Trophoblast cell (in vitro differentiated cells and primary cell): ENCODE data around the gene MAP4K3. TPM values are rescaled to one million over a fixed set of nuclear protein-coding genes. Genes with fewer than 3 reads are reported as not detected.

Source experiments
- DNase-seq, 2 donors: peaks; one replicate each; pipeline ENCODE4 v3.0.0-alpha.2; 2016
- H2AFZ ChIP-seq: 2 replicates; pipeline ENCODE4 v1.6.1; 2013; ENCODE audit warnings: low read length, moderate library complexity, mild to moderate bottlenecking; ENCODE audit not compliant: insufficient read depth, poor library complexity
- H2AK5ac ChIP-seq: 2 replicates; pipeline ENCODE4 v1.6.1; 2013; ENCODE audit warnings: mild to moderate bottlenecking, low read length
- H2BK120ac ChIP-seq: 2 replicates; pipeline ENCODE4 v1.6.1; 2013; ENCODE audit warnings: low read length, mild to moderate bottlenecking, moderate library complexity; ENCODE audit not compliant: insufficient read depth, poor library complexity
- H2BK12ac ChIP-seq: 2 replicates; pipeline ENCODE4 v1.6.1; 2013; ENCODE audit warnings: mild to moderate bottlenecking, low read length, moderate library complexity
- H2BK5ac ChIP-seq: 2 replicates; pipeline ENCODE4 v1.6.1; 2013; ENCODE audit warnings: low read length, low read depth, moderate library complexity, mild to moderate bottlenecking; ENCODE audit not compliant: poor library complexity
- H3K14ac ChIP-seq: 2 replicates; pipeline ENCODE4 v1.6.1; 2013; ENCODE audit warnings: mild to moderate bottlenecking, low read length
- H3K18ac ChIP-seq: 2 replicates; pipeline ENCODE4 v1.6.1; 2013; ENCODE audit warnings: mild to moderate bottlenecking, low read length
- H3K23ac ChIP-seq: 2 replicates; pipeline ENCODE4 v1.6.1; 2013; ENCODE audit warnings: low read length
- H3K27ac ChIP-seq: 2 replicates; pipeline ENCODE4 v1.5.1; 2013; ENCODE audit warnings: low read depth, mild to moderate bottlenecking, inconsistent platforms, low read length, moderate library complexity
- H3K27me3 ChIP-seq: 2 replicates; pipeline ENCODE4 v1.6.1; 2013; ENCODE audit warnings: inconsistent platforms, mild to moderate bottlenecking, low read length, moderate library complexity; ENCODE audit not compliant: insufficient read depth
- H3K36me3 ChIP-seq, 2 experiments: 1 replicate in 1 of 2; 2 replicates in 1 of 2; pipeline ENCODE4 v1.6.1; 2013; ENCODE audit warnings: low read length in 2 of 2, mild to moderate bottlenecking in 2 of 2, moderate library complexity in 1 of 2; ENCODE audit not compliant: insufficient read depth in 2 of 2, control insufficient read depth in 1 of 2
- H3K4ac ChIP-seq: 2 replicates; pipeline ENCODE4 v1.6.1; 2013; ENCODE audit warnings: low read depth, mild to moderate bottlenecking, low read length, moderate library complexity
- H3K4me1 ChIP-seq, 2 experiments: 1 replicate in 1 of 2; 2 replicates in 1 of 2; pipeline ENCODE4 v1.6.1; 2013; ENCODE audit warnings: low read length in 2 of 2, mild to moderate bottlenecking in 2 of 2, moderate library complexity in 1 of 2; ENCODE audit not compliant: insufficient read depth in 2 of 2, control insufficient read depth in 1 of 2
- H3K4me2 ChIP-seq: 2 replicates; pipeline ENCODE4 v1.6.1; 2013; ENCODE audit warnings: inconsistent platforms, mild to moderate bottlenecking, low read length, moderate library complexity
- H3K4me3 ChIP-seq: 2 replicates; pipeline ENCODE4 v1.5.1; 2013; ENCODE audit warnings: mild to moderate bottlenecking, low read depth, low read length, inconsistent platforms
- H3K79me1 ChIP-seq: one replicate; pipeline ENCODE4 v1.6.1; 2013; ENCODE audit warnings: low read length
- H3K79me2 ChIP-seq: 2 replicates; pipeline ENCODE4 v1.6.1; 2013; ENCODE audit warnings: low read length, mild to moderate bottlenecking; ENCODE audit not compliant: control insufficient read depth, insufficient read depth, poor library complexity
- H3K9ac ChIP-seq: 2 replicates; pipeline ENCODE4 v1.6.1; 2013; ENCODE audit warnings: mild to moderate bottlenecking, low read length
- H3K9me3 ChIP-seq: 2 replicates; pipeline ENCODE4 v1.6.1; 2013; ENCODE audit warnings: low read depth, mild to moderate bottlenecking, control low read depth, inconsistent platforms, low read length; ENCODE audit not compliant: insufficient read depth
- H4K12ac ChIP-seq: 2 replicates; pipeline ENCODE4 v1.6.1; 2013; ENCODE audit warnings: low read depth, mild to moderate bottlenecking, low read length, moderate library complexity
- H4K8ac ChIP-seq: 2 replicates; pipeline ENCODE4 v1.6.1; 2013; ENCODE audit warnings: low read depth, mild to moderate bottlenecking, low read length, moderate library complexity
- H4K91ac ChIP-seq: one replicate; pipeline ENCODE4 v1.6.1; 2013; ENCODE audit warnings: low read depth, mild to moderate bottlenecking, low read length, moderate library complexity
- WGBS: extraction: QIAGEN DNeasy Blood & Tissue Kit; methylation state at CpG from one replicate; pipeline ENCODE4 v1.1.7; 2013; ENCODE audit warnings: missing lambda C conversion rate; ENCODE audit not compliant: insufficient read length, insufficient coverage; ENCODE audit errors: extremely low coverage; 5-methylcytosine and 5-hydroxymethylcytosine counted together
- polyA plus RNA-seq: library from polyadenylated mRNA; stranded (reverse); fragments of 200-250 nt; gene quantifications from 2 replicates; pipeline ENCODE4 v1.2.3, GENCODE V29; 2013

MAP4K3 gene
- polyA plus RNA-seq, result 24.7 and 24.8 TPM in 2 replicates

DNA sequence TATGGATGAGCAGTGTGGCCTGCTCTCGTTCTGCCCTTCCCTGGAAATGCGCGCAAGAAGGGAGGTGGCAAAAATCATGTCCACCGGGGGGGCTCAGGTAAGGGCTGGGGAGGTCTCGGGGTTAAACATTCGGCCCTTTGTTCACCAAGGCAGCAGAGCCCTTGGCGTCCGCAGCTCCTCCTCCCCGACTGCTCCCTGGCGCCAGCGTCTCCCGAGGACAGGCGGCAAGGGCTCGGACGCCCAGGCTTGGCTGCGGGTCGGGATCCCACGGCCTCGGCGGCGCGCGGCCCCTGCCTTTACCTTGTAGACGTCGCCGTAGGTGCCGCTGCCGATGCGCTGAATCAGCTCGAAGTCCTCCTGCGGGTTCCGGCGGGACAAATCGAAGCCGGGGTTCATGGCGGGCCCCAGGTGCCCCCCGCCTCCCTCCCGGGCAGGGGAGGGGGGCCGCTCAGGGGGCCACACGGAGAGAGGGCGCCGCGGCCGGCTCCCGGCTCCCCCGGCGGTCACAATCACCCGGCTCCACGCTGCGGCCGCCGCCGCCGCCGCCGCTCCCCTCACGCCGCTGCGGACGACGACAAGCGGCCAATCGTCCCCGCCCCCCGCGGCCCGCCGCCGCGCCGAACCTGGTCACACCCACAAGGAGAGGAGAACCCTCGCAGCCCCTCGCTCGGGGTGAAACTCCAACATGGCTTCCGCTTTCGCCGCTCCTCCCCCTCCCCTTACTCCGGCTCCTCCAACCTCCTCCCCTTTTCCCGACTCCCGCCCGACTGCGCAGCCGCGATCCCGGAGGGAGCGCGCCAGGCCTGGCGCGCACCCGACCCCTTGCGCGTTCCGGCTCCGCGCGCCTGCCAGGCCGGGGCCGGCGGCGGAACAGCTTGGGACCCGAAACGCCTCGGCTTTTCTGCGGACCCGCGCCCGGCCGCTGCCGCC is at the start of gene MAP4K3:
Gene MAP4K3 (minus strand): TSS at position 694 of the 930 bp plus-strand sequence. CDS start 298 bp downstream, at position 396.
- Histone ChIP-seq H2BK12ac (peak within 1 kb of the TSS; percentile 47), H3K79me2 (peaks cover 21% of the 10 kb centered on the region), H3K14ac (peak within 1 kb of the TSS; percentile 92), H3K4me1 (peaks cover 4 to 9% of the 10 kb centered on the region in 2 experiments), H4K8ac (peak within 1 kb of the TSS; percentile 79), H3K4ac (peak within 1 kb of the TSS; percentile 35), H3K27me3 (no peaks in the 10 kb centered on the region), H3K9ac (peak within 1 kb of the TSS; percentile 91), H4K12ac (peak within 1 kb of the TSS; percentile 86), H3K4me3 (peak within 1 kb of the TSS; percentile 88), H4K91ac (peak within 1 kb of the TSS; percentile 85), H2AFZ (peak within 1 kb of the TSS; percentile 89), H2BK5ac (peak within 1 kb of the TSS; percentile 95), H3K27ac (peak within 1 kb of the TSS; percentile 98), H2AK5ac (peak within 1 kb of the TSS; percentile 16), H3K4me2 (peak within 1 kb of the TSS; percentile 65), H3K23ac (no peak within 1 kb of the TSS), H3K36me3 (no peaks in the 10 kb centered on the region), H3K79me1 (peaks cover 15% of the 10 kb centered on the region), H3K9me3 (no peaks in the 10 kb centered on the region), H3K18ac (peak within 1 kb of the TSS; percentile 94), H2BK120ac (peak within 1 kb of the TSS; percentile 93)
- WGBS, result no CpG with 5 or more reads among the region's 109 CpGs
- peak; percentile 94 to 97 for DNase-seq

DNA sequence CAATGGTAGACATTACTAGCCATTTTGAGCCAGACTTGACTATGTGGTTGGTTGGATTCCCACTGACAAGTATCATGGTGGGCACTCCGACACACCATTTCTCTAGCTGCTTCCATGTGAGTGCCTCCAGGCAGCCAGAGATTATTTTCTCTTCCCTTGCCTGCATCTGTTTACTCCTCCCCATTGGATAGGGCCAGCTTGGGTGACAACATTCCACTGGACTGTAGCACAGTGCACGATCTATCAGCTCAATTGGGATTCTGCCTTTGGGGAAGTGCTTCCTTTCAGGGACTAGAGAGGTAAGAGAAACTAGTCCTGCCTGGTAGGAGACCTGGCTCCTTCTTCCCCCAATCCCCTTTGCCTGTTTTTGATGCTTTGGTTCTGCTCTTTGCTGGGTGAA is 49.0 kb upstream of the MAP4K3 start:
- Histone ChIP-seq H3K79me2 (no peaks in the 10 kb centered on the region), H3K23ac (no peak overlapping the region), H3K36me3 (no peaks in the 10 kb centered on the region), H3K27me3 (no peaks in the 10 kb centered on the region), H3K4me3 (no peak overlapping the region), H3K79me1 (peaks cover 2% of the 10 kb centered on the region), H4K8ac (peak overlapping the region; percentile 2), H4K12ac (no peak overlapping the region), H3K9ac (no peak overlapping the region), H3K27ac (peak overlapping the region; percentile 12), H3K4me1 (peaks cover 8% of the 10 kb centered on the region in 2 experiments), H2AFZ (no peak overlapping the region), H2AK5ac (no peak overlapping the region), H3K9me3 (no peaks in the 10 kb centered on the region), H2BK5ac (no peak overlapping the region), H3K4me2 (peak overlapping the region; percentile 1), H4K91ac (peak overlapping the region; percentile 92), H2BK120ac (peak overlapping the region; percentile 27), H3K14ac (no peak overlapping the region), H3K4ac (no peak overlapping the region), H2BK12ac (peak overlapping the region; percentile 77), H3K18ac (no peak overlapping the region)
- peak; percentile 11 to 57 for DNase-seq
- WGBS, result no CpG with 5 or more reads among the region's 2 CpGs

DNA sequence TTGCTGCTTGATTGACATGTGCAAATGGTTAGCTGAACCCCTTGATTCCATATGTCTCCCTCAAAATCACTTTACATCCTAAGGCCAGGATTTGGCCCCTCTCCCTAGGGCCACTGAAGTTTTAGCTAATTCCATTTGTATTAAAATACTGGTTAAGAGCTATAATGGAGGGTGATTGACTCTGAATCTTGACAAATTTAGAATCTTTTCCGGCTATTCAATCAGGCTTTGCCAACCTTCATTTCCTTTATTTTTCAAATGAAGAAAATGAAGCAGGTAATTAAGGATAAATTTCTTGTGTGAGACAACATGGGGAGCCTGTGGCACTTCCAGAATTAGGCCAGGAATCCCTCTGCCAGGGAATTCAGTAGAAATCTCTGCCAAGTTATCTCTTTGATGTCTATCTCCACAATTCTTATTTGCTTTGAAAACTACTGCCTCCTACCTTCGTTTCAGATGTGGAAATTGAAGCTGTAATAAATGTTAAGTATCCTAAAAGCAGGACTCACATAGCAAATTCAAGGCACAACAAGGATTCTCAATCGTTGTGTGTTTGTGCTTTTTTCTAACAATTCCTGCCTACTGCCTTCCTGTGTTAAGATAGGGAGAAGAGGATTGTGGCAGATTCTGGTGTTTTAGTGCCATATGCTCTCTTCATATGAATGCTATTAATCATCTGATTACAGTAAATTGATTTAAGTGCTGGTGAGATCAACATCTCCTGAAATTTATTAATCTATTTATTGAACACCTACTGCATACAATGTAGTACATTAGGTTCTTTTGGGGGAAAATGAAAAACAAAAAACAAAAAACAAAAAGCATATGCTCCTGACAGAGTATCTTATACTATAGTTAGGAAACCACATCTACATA is 47.8 kb upstream of the MAP4K3 start:
- H3K27ac ChIP-seq, result no peak overlapping the region
- no peak overlapping the region for H4K12ac ChIP-seq
- no peaks in the 10 kb centered on the region for H3K36me3 ChIP-seq
- H3K18ac ChIP-seq, result no peak overlapping the region
- no peak overlapping the region for H2AK5ac ChIP-seq
- no peak overlapping the region for H2BK12ac ChIP-seq
- H2BK120ac ChIP-seq, result no peak overlapping the region
- no CpG with 5 or more reads among the region's 3 CpGs for WGBS
- H3K27me3 ChIP-seq, result no peaks in the 10 kb centered on the region
- H3K9me3 ChIP-seq, result no peaks in the 10 kb centered on the region
- no peak overlapping the region for H3K4ac ChIP-seq
- H3K14ac ChIP-seq, result no peak overlapping the region
- H3K79me1 ChIP-seq, result peaks cover 2% of the 10 kb centered on the region
- H4K91ac ChIP-seq, result no peak overlapping the region
- H2AFZ ChIP-seq, result no peak overlapping the region
- no peak overlapping the region for H3K4me2 ChIP-seq
- H3K4me1 ChIP-seq, result peaks cover 8% of the 10 kb centered on the region in 2 experiments
- H4K8ac ChIP-seq, result no peak overlapping the region
- H3K4me3 ChIP-seq, result no peak overlapping the region
- DNase-seq, result no peak
- H3K79me2 ChIP-seq, result no peaks in the 10 kb centered on the region
- no peak overlapping the region for H2BK5ac ChIP-seq
- no peak overlapping the region for H3K9ac ChIP-seq
- H3K23ac ChIP-seq, result no peak overlapping the region

DNA sequence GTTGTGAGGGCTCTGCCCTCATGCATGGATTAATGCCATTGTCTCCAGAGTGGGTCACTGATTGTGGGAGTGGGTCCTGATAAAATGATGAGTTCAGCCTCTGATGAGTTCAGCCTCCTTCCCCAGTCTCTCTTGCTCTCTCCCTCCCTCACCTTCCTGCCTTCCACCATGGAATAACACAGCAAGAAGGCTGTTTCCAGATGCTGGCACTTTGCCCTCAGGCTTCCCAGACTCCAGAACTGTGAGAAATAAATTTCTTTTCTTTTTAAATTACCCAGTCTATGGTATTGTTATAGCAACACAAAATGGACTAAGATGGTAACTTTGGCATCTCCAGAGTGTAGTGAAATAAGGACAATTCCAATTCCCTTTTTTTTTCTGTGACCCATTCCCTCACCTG is 47.1 kb upstream of the MAP4K3 start:
- H2AK5ac ChIP-seq, result no peak overlapping the region
- no peak overlapping the region for H3K18ac ChIP-seq
- no peak overlapping the region for H3K4me3 ChIP-seq
- H2AFZ ChIP-seq, result no peak overlapping the region
- no peak overlapping the region for H4K12ac ChIP-seq
- H2BK120ac ChIP-seq, result no peak overlapping the region
- H3K14ac ChIP-seq, result peak overlapping the region; percentile 2
- H3K23ac ChIP-seq, result no peak overlapping the region
- no peak overlapping the region for H2BK5ac ChIP-seq
- H2BK12ac ChIP-seq, result no peak overlapping the region
- H3K4me1 ChIP-seq, result peaks cover 8% of the 10 kb centered on the region in 2 experiments
- H3K79me1 ChIP-seq, result peaks cover 2% of the 10 kb centered on the region
- H3K9me3 ChIP-seq, result no peaks in the 10 kb centered on the region
- no peaks in the 10 kb centered on the region for H3K36me3 ChIP-seq
- H3K4me2 ChIP-seq, result no peak overlapping the region
- H4K8ac ChIP-seq, result no peak overlapping the region
- no peaks in the 10 kb centered on the region for H3K27me3 ChIP-seq
- H3K9ac ChIP-seq, result no peak overlapping the region
- no peak overlapping the region for H3K27ac ChIP-seq
- no peak for DNase-seq
- no peak overlapping the region for H3K4ac ChIP-seq
- no peak overlapping the region for H4K91ac ChIP-seq
- no peaks in the 10 kb centered on the region for H3K79me2 ChIP-seq
